ENCODE measurements around the gene AADACL4. TPM values are rescaled to one million over a fixed set of nuclear protein-coding genes. Genes with fewer than 3 reads are reported as not detected.
A peak's percentile ranks its signal among the peaks of the same experiment; 100 is the strongest.
"Not testable (repeated sequence)": the region's sequence is repeated elsewhere in the genome, so short reads cannot be mapped to it uniquely, and the experiment has no call there.

AADACL4 gene
- total RNA-seq, 4 donors from 2014 or later = 0.59 TPM; not detected in 3

- TF ChIP-seq, protein P1, sequence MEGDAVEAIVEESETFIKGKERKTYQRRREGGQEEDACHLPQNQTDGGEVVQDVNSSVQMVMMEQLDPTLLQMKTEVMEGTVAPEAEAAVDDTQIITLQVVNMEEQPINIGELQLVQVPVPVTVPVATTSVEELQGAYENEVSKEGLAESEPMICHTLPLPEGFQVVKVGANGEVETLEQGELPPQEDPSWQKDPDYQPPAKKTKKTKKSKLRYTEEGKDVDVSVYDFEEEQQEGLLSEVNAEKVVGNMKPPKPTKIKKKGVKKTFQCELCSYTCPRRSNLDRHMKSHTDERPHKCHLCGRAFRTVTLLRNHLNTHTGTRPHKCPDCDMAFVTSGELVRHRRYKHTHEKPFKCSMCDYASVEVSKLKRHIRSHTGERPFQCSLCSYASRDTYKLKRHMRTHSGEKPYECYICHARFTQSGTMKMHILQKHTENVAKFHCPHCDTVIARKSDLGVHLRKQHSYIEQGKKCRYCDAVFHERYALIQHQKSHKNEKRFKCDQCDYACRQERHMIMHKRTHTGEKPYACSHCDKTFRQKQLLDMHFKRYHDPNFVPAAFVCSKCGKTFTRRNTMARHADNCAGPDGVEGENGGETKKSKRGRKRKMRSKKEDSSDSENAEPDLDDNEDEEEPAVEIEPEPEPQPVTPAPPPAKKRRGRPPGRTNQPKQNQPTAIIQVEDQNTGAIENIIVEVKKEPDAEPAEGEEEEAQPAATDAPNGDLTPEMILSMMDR (IDR thresholded peaks at IDR 0.05) = no peak
- no peak for TF ChIP-seq POLR2A (IDR thresholded peaks at IDR 0.05)
- intact Hi-C loops (cut with DNase I; ENCODE audit: low total_unique reads) = no loop called here
- no peak for DNase-seq (ENCODE audit: low spot score in 2 of 2)
- 76 to 81% methylated on average over 4 of the region's 4 CpGs for WGBS, 2 donors
- no peak overlapping the region for H3K4me3 ChIP-seq (ENCODE audit: low read depth, poor library complexity, severe bottlenecking)
These were observed 10.2 kb downstream of the AADACL4 start for GRCh38 chr1:12654004-12654567.

GRCh38 chr1:12654657-12655056, 10.8 kb downstream of the AADACL4 start:
- 89 to 95% methylated on average over 8 of the region's 8 CpGs for WGBS, 2 donors
- intact Hi-C loops (cut with DNase I; ENCODE audit: low total_unique reads) = no loop called here
- H3K4me3 ChIP-seq (ENCODE audit: low read depth, poor library complexity, severe bottlenecking) = no peak overlapping the region
- no peak for TF ChIP-seq POLR2A (IDR thresholded peaks at IDR 0.05)
- TF ChIP-seq, protein P1 (IDR thresholded peaks at IDR 0.05) = no peak
- no peak for DNase-seq (ENCODE audit: low spot score in 2 of 2)

GRCh38 chr1:12656575-12656974, 12.7 kb downstream of the AADACL4 start:
- no peak for DNase-seq (ENCODE audit: low spot score in 2 of 2)
- WGBS, 2 donors = 89 to 91% methylated on average over 4 of the region's 4 CpGs
- no peak overlapping the region for H3K4me3 ChIP-seq (ENCODE audit: low read depth, poor library complexity, severe bottlenecking)
- TF ChIP-seq, protein P1 (IDR thresholded peaks at IDR 0.05) = no peak
- no peak for TF ChIP-seq POLR2A (IDR thresholded peaks at IDR 0.05)
- intact Hi-C loops (cut with DNase I; ENCODE audit: low total_unique reads) = no loop called here

- TF ChIP-seq, protein P1 (IDR thresholded peaks at IDR 0.05) = no peak
- no peak for TF ChIP-seq POLR2A (IDR thresholded peaks at IDR 0.05)
- peak in 1 of 2 donors; percentile 43 for DNase-seq (ENCODE audit: low spot score in 2 of 2)
- WGBS, 2 donors = 91 to 92% methylated on average over 13 of the region's 13 CpGs
- H3K4me3 ChIP-seq (ENCODE audit: low read depth, poor library complexity, severe bottlenecking) = no peak overlapping the region
- intact Hi-C loops (cut with DNase I; ENCODE audit: low total_unique reads) = no loop called here
These were observed 13.4 kb downstream of the AADACL4 start for GRCh38 chr1:12657060-12657884.

DNA sequence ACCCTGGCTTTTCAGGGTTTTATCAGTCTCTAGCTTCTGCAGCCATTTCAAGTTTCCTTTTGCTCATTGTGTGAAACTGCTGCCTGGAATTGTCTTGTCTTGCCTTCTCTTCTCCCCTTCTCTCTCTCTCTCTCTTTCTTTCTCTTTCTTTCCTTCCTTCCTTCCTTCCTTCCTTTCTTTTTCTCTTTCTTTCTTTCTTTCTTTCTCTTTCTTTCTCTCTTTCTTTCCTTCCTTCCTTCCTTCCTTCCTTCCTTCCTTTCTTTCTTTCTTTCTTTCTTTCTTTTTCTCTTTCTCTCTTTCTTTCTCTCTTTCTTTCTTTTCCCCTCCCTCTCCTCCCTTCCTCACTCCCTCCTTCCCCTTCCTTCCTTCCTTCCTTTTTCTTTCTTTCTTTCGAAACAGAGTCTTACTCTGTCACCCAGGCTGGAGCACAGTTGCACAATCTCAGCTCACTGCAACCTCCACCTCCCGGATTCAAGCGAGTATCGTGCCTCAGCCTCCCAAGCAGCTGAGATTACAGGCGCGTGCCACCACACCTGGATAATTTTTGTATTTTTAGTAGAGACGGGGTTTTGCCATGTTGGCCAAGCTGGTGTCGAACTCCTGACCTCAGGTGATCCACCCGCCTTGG, 14.1 kb downstream of the AADACL4 start:
- 89 to 94% methylated on average over 9 of the region's 9 CpGs for WGBS, 2 donors
- H3K4me3 ChIP-seq (ENCODE audit: low read depth, poor library complexity, severe bottlenecking); intact Hi-C loops (cut with DNase I; ENCODE audit: low total_unique reads): not testable (repeated sequence)
- DNase-seq (ENCODE audit: low spot score in 2 of 2) = peak in 1 of 2 donors; percentile 37

Data from lower leg skin (tissue), 4 donors.